GM21360 (cell line): ENCODE results near the gene LCN15.
A peak's percentile ranks its signal among the peaks of the same experiment; 100 is the strongest.
"Not testable (repeated sequence)": the region's sequence is repeated elsewhere in the genome, so short reads cannot be mapped to it uniquely, and the experiment has no call there.

Source experiments
- ATAC-seq: cut with Tn5 transposase; IDR thresholded peaks from one replicate; pipeline ENCODE4 v1.9.1; 2021; ENCODE audit warnings: mild to moderate bottlenecking, moderate library complexity; ENCODE audit not compliant: unreplicated experiment

LCN15 gene

DNA sequence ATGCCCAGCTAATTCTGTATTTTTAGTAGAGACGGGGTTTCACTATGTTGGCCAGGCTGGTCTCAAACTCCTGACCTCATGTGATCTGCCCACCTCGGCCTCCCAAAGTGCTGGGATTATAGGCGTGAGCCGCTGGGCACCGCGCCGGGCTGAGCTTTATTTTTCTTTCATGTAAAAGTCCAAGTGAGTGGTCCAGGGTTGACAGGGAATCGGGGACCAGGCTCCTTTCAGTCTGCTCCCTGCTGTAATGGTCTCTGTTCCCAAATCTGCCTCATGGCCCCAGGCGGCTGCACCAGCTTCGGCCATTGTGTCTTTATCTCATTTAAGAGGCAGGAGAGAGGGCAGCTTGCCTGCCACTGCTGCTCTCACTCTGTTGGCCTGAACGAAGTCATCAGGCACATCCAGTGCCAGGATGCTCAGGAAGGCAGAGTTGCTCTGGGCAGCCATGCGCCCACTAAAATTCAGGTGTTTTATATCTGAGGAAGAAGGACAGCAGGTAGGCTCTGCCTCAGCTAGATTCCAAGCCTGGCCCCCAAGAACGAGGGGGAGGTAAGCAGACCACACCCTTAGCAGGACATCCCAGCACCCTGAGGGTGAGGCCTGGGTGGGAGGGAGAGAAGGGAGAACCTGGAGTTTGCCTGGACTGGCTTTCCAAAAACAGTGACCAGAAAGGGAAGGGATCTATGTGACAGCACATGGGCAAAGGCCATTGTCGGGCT, 30.1 kb upstream of the LCN15 start:
- ATAC-seq = no peak

GRCh38 chr9:136793086-136793946, 29.0 kb upstream of the LCN15 start:
- ATAC-seq = no peak

DNA sequence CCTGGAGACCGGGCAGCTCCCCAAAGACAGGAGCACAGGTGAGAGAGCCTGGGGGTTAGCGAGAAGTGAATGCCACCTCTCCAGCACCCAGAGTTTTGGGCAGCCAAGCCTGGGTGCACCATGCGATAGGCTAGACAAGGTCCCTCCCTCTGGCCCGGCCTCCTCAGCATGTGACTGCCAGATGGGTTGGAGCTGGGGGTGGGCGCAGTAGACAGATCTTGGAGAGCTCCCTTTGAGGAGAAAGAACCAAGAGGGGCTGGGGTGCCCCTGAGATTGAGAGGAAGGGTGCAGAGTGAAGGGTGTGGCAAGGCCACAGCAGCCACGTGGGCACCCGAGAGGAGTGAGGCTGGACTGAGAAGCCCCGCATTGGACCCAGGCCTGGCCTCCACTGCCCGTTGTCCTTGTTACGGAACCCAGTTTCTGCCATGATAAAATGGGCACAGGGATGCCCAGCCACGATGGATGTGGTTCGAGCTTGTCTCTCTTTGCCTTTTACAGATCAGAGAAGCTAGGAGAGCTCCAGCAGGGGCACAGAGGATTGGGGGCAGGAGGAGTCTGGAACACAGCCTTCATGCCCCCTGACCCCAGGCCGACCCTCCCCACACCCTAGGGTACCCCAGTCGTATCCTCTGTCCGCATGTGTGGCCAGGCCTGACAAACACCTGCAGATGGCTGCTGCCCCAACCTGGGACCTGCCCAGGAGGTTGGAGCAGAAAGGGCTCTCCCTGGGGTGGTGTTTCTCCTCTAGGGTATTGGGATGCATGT, 28.2 kb upstream of the LCN15 start:
- no peak for ATAC-seq

DNA sequence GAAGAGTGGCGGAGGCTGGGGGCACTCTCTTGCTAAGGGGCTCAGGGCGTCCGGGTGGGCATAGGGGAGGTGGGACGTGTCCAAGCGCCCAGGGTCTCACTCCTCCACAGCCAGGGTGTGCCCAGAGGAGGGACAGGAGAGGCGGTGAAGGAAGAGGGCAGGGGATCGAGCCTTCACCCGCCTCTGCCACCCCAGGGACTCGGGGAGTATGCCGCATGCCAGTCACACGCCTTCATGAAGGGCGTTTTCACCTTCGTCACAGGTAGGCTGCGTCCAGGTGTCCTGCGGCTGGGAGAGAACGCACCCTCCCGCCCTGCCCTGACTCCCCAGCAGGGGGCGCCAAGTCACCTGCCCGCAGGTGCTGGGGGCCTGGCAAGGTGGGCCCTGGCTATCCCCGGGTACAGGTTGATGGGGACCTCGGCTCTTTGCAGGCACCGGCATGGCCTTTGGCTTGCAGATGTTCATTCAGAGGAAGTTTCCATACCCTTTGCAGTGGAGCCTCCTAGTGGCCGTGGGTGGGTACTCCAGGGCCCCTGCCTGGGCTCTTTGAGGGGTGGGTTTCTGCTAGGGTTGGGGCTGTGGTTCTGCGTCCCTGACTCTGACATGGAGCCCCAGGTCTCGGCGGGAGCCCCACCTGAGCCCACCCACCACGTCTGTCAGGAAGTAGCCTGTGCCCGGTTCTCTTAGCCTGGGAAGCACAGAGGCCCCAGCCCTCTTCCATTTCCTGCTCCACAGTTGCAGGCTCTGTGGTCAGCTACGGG, 27.4 kb upstream of the LCN15 start:
- ATAC-seq = no peak

DNA sequence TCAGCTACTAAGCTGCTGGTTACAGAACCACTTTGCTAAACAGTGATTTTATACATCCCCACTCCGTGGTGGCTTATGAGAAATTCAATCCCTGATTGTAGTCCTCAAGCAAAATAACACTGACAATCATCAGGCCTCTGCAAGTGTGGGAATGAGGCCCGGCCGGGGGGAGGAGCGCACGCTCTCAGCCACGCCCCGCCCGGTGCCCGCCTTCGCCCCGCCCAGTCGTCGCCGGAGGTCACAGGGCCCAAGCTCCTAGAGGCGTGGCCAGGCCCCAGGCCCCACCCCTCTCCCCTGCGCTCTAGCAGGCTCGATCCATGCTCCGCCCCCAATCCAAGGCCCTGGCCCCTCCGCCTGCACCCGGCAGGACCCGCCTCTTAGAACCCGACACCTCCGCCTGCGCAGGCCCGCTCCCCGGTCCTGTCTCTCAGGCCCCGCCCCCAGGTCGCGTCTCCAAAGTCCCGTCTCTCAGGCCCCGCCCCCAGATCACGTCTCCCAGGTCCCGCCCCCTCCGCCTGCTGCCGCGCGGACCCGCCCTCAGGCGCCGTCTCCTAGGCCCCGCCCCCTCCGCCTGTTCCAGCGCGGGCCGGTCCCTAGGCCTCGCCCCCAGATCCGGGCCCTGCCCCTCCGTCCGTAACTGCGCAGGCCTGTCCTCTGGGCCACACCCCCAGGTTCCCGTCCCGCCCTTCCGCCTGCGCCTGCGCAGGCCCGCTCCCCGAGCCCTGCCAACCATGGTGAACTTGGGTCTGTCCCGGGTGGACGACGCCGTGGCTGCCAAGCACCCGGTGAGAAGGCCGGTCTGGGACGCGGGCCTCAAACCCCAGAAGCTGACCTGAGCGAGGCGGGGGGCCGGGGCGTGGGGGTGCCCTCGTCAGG, 26.6 kb upstream of the LCN15 start, which contains the start of gene TMEM141:
TSS of gene TMEM141 (plus strand) at position 705 of the 876 bp plus-strand sequence. CDS start at position 732, 27 bp downstream.
- ATAC-seq = peak; percentile 84

- no peak for ATAC-seq
Measured at GRCh38 chr9:136789523-136789937, 25.2 kb upstream of the LCN15 start.

DNA sequence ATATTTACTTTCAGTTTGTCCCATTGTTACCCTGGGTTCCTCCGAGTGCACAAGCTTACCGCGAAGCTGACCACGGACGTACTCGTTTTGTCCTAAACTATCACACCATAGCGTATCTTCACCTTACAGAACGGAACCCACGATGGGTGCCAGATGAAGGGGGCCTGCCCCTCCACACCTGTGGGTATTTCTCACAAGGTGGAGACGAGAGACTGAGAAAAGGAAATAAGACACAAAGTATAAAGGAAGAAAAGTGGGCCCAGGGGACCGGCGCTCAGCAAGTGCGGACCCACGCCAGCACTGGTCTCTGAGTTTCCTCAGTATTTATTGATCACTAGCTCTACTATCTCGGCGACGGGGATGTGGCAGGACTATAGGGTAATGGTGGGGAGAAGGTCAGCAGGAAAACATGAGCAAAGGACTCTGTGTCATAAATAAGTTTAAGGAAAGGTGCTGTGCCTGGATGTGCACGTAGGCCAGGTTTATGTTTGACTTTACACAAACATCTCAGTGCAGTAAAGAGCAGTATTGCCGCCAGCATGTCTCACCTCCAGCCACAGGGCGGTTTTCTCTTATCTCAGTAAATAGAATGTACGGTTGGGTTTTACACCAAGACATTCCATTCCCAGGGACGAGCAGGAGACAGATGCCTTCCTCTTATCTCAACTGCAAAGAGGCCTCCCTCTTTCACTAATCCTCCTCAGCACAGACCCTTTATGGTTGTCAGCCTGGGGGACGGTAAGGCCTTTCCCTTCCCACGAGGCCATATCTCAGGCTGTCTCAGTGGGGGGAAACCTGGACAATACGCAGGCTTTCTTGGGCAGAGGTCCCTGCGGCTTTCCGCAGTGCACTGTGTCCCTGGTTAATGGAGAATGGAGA, 24.6 kb upstream of the LCN15 start:
- not testable (repeated sequence) for ATAC-seq

DNA sequence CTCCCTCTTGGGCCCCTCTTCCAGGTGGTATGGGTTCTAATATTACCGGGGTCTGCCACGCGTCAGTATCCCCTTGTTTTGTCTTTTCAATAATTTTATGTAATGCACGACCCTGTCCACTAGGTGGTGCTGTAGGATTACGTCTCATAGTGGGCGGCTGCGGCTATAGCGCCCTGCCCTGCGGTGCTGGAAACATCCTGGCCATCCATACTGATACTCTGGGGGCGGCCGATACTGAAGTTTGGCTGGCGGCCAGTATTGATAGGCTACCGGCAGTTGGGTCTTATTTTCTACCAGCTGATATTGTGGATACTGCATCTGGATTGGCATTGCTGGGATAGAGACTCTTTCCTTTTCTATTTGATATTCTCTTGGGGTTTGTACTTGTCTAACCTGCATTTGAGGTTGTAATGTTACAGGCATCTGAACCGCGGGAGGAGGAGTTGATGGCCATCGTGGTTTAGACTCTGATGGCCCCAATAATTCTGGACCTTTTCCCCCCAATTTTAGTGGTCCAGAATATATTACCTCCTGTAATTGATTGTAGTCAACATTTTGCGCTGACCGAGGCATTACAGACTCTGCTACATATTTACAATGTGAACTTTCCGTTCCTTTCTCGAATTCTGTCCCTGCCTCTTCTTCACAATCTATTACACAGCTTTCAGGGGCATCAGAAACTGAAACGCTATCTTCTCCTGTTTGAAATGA, 23.5 kb upstream of the LCN15 start:
- ATAC-seq = no peak

- ATAC-seq = not testable (repeated sequence)
Measured at GRCh38 chr9:136786983-136787382, 22.7 kb upstream of the LCN15 start.

DNA sequence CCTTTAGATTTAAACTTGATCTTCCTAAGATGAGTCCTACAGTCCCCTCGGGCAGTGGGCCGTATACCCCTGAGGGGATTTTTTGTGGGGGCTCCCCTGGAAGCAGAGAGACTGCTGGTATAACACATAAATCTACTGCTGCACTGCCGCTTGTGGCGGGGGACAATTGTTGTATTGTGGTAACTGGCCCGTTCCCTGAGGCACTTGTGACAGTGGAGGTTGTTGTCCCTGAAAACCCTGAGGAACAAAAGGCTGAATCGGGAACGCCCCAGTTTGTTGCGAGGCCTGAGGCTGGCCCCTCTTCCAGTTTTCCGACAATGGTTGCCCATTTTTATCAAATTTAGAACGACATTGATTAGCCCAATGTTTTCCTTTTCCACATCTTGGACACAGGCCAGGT, 22.1 kb upstream of the LCN15 start:
- no peak for ATAC-seq

- ATAC-seq = not testable (repeated sequence)
Measured at GRCh38 chr9:136785565-136786355, 21.4 kb upstream of the LCN15 start.

- no peak for ATAC-seq
Measured at GRCh38 chr9:136784997-136785361, 20.7 kb upstream of the LCN15 start.

- no peak for ATAC-seq
Measured at GRCh38 chr9:136784249-136784996, 20.1 kb upstream of the LCN15 start.

DNA sequence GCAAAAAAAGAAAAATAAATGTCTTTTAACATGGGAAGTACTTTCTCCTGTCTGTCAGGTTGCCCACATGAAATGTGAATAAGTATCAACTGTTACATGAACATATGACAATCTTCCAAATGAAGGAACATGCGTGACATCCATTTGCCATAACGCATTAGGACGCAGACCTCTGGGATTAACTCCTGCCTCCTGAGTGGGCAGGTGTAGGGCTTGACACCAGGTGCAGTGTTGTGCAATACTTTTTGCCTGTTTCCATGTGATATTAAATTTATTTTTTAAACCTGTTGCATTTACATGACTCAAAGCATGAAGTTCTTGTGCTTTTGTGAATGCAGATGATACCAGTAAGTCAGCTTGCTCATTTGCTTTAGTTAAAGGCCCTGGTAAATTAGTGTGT, 18.1 kb upstream of the LCN15 start:
- ATAC-seq = no peak

- ATAC-seq = no peak
Measured at GRCh38 chr9:136779808-136780207, 15.5 kb upstream of the LCN15 start.

DNA sequence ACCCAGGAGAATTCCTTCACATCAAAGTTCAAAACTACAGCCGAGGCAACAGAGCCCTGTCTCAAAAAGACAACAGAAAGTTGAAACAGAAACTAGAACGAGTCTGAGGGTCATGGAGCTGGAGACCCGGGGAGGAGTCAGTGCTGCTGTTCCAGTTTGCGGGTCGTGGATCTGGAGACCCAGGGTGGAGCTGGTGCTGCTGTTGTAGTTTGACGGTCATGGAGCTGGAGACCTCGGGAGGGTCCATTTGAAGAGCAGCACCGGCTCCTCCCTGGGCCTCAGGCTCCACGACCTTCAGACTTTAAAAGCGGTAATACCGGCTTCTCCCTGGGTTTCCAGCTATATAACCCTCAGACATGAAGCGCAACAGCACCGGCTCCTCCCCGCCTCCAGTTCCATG, 13.0 kb upstream of the LCN15 start:
- ATAC-seq = no peak

DNA sequence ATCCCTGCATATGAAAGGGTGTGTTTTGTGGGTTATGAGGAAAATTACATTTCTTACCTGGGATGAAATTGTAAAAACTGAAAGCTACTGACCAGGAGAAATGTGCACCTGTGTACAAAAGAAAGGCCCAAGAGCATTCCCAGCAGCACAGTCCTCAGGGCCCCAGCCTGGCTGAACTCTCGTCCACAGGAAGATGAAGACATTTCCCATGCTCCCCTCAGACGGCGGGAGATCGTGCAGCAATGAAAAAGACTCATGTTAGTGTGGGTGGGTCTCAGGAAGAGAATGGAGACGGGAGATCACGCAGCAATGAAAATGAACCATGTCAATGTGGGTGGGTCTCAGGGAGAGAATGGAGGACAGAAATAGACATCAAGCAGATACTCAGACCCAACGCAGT, 12.6 kb upstream of the LCN15 start:
- no peak for ATAC-seq
